Colonic mucosa (tissue), 4 donors: ENCODE data around the gene RTN4R. TPM values are rescaled to one million over a fixed set of nuclear protein-coding genes. Genes with fewer than 3 reads are reported as not detected.

Experiments used
- DNase-seq: peaks from one replicate; pipeline ENCODE4 v3.0.0-alpha.2; 2020
- H3K27ac ChIP-seq: fragments of 200-600 bp; one replicate; pipeline ENCODE4 v1.8.0; 2021
- H3K27me3 ChIP-seq: fragments of 200-600 bp; one replicate; pipeline ENCODE4 v1.8.0; 2021
- H3K36me3 ChIP-seq: fragments of 200-600 bp; one replicate; pipeline ENCODE4 v1.8.0; 2021
- H3K4me1 ChIP-seq: fragments of 200-600 bp; one replicate; pipeline ENCODE4 v1.8.0; 2021; ENCODE audit warnings: mild to moderate bottlenecking
- H3K4me3 ChIP-seq: fragments of 200-600 bp; one replicate; pipeline ENCODE4 v1.8.0; 2021
- H3K9ac ChIP-seq, 2 donors: one replicate each; pipeline ENCODE4 v1.7.0; 2013; ENCODE audit warnings: control low read depth in 2 of 2, low read depth in 2 of 2, low read length in 2 of 2
- H3K9me3 ChIP-seq: fragments of 200-600 bp; one replicate; pipeline ENCODE4 v1.8.0; 2021
- CTCF ChIP-seq: fragments of 200-600 bp; IDR thresholded peaks from one replicate; pipeline ENCODE4 v1.8.0; 2022; ENCODE audit warnings: antibody characterized with exemption, mild to moderate bottlenecking
- intact Hi-C: fragments of 100-400 bp; cut with DNase I; formaldehyde crosslinking; loops from one replicate; pipeline ENCODE4 v1.14.1; 2022
- total RNA-seq, 2 donors: library from RNA; stranded (reverse); fragmentation: NEBNext Ultra II Directional in 1 of 2; extraction: Animal tissue kit (Norgen Biotek cat#: 25700) in 1 of 2; gene quantifications; one replicate each; pipeline ENCODE4 v1.2.1, GENCODE V29; 2021
- donor health status: healthy.
- donor health status: DM: no; HTN: no; CAD: no.
- donor health status: DM: no; HTN: no; CAD: no.

RTN4R gene
- total RNA-seq, 2 donors from 2014 or later = 6.1 to 8.5 TPM

GRCh38 chr22:20218326-20218872 is 49.7 kb downstream of the RTN4R start:
- no peaks in the 10 kb centered on the region for H3K4me1 ChIP-seq
- DNase-seq = no peak
- no peak overlapping the region for H3K27ac ChIP-seq
- no peaks in the 10 kb centered on the region for H3K36me3 ChIP-seq
- H3K9me3 ChIP-seq = no peaks in the 10 kb centered on the region
- H3K27me3 ChIP-seq = no peaks in the 10 kb centered on the region
- TF ChIP-seq CTCF = no peak
- no peak overlapping the region for H3K9ac ChIP-seq
- H3K4me3 ChIP-seq = no peak overlapping the region
- intact Hi-C loops = no loop called here

GRCh38 chr22:20217563-20217962 is 50.6 kb downstream of the RTN4R start:
- Histone ChIP-seq H3K36me3 (no peaks in the 10 kb centered on the region), H3K9me3 (no peaks in the 10 kb centered on the region), H3K4me1 (no peaks in the 10 kb centered on the region), H3K27ac (no peak overlapping the region), H3K4me3 (no peak overlapping the region), H3K9ac (no peak overlapping the region), H3K27me3 (no peaks in the 10 kb centered on the region)
- TF ChIP-seq CTCF = no peak
- DNase-seq = no peak
- intact Hi-C loops = no loop called here

GRCh38 chr22:20216863-20217499 is 51.1 kb downstream of the RTN4R start:
- Histone ChIP-seq H3K9ac (no peak overlapping the region), H3K9me3 (no peaks in the 10 kb centered on the region), H3K4me1 (no peaks in the 10 kb centered on the region), H3K36me3 (no peaks in the 10 kb centered on the region), H3K27ac (no peak overlapping the region), H3K4me3 (no peak overlapping the region), H3K27me3 (no peaks in the 10 kb centered on the region)
- intact Hi-C loops = no loop called here
- DNase-seq = no peak
- TF ChIP-seq CTCF = no peak

GRCh38 chr22:20215742-20216141 is 52.4 kb downstream of the RTN4R start:
- no peak for DNase-seq
- TF ChIP-seq CTCF = no peak
- Histone ChIP-seq H3K4me1 (no peaks in the 10 kb centered on the region), H3K27ac (no peak overlapping the region), H3K4me3 (no peak overlapping the region), H3K36me3 (no peaks in the 10 kb centered on the region), H3K9ac (no peak overlapping the region), H3K9me3 (no peaks in the 10 kb centered on the region), H3K27me3 (no peaks in the 10 kb centered on the region)
- intact Hi-C loops = no loop called here

- no peak for DNase-seq
- no peak overlapping the region for H3K4me3 ChIP-seq
- no peaks in the 10 kb centered on the region for H3K9me3 ChIP-seq
- no peaks in the 10 kb centered on the region for H3K36me3 ChIP-seq
- no peak overlapping the region for H3K9ac ChIP-seq
- no peak for TF ChIP-seq CTCF
- H3K27ac ChIP-seq = no peak overlapping the region
- intact Hi-C loops = no loop called here
- H3K27me3 ChIP-seq = no peaks in the 10 kb centered on the region
- no peaks in the 10 kb centered on the region for H3K4me1 ChIP-seq
These were observed 53.3 kb downstream of the RTN4R start for GRCh38 chr22:20214853-20215252.
